Hepatocyte (in vitro differentiated cells): ENCODE results near the gene PDZD4.

ENCODE experiments used
- EZH2 ChIP-seq: fragments of 200-600 bp; sonication (generic); IDR thresholded peaks from 2 replicates; pipeline ENCODE4 v1.6.1; 2016; ENCODE audit warnings: antibody characterized with exemption, mild to moderate bottlenecking, borderline replicate concordance
- EZH2phosphoT487 ChIP-seq: fragments of 200-600 bp; sonication (generic); IDR thresholded peaks from one replicate; pipeline ENCODE4 v1.6.1; 2018; ENCODE audit warnings: antibody characterized with exemption, mild to moderate bottlenecking, low read depth, moderate library complexity; ENCODE audit not compliant: unreplicated experiment, severe bottlenecking
- TF ChIP-seq, protein P1 (sequence below): fragments of 200-600 bp; sonication (generic); IDR thresholded peaks from 2 replicates; pipeline ENCODE4 v1.5.1; 2016; ENCODE audit warnings: antibody characterized with exemption, mild to moderate bottlenecking; ENCODE audit not compliant: poor library complexity

DNA sequence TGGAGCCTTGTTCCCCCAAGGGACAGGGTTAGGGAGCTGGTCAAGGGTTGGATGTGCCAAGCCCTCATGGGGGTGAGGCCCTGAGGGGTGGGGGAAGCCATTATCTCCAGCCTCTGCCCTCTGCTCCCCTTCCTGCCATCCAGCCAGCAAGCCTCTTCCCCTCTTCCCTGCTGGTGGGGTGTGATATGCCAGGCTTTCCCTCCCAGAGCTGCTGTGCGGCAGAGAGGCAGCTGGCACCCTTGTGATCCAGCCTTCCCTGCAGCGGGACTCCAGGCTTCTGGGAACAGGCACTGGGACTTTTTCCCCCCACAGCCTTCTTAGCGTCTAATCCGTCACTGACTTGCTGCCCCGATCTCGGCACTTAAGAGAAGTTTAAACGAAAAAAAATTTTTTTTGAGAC is 29.6 kb downstream of the PDZD4 start:
- TF ChIP-seq, protein P1, sequence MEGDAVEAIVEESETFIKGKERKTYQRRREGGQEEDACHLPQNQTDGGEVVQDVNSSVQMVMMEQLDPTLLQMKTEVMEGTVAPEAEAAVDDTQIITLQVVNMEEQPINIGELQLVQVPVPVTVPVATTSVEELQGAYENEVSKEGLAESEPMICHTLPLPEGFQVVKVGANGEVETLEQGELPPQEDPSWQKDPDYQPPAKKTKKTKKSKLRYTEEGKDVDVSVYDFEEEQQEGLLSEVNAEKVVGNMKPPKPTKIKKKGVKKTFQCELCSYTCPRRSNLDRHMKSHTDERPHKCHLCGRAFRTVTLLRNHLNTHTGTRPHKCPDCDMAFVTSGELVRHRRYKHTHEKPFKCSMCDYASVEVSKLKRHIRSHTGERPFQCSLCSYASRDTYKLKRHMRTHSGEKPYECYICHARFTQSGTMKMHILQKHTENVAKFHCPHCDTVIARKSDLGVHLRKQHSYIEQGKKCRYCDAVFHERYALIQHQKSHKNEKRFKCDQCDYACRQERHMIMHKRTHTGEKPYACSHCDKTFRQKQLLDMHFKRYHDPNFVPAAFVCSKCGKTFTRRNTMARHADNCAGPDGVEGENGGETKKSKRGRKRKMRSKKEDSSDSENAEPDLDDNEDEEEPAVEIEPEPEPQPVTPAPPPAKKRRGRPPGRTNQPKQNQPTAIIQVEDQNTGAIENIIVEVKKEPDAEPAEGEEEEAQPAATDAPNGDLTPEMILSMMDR, result no peak
- TF ChIP-seq EZH2 (no peak), EZH2phosphoT487 (no peak)
